HepG2 (cell line): ENCODE measurements around the gene POTEE. TPM values are rescaled to one million over a fixed set of nuclear protein-coding genes. Genes with fewer than 3 reads are reported as not detected.
"Not testable (repeated sequence)": the region's sequence is repeated elsewhere in the genome, so short reads cannot be mapped to it uniquely, and the experiment has no call there.

Experiments used
- ATAC-seq: fragments of 200-7000 bp; cut with Tn5 transposase; 3 replicates; pipeline ENCODE4 v1.9.1; 2020; ENCODE audit warnings: mild to moderate bottlenecking, moderate library complexity
- BruUV-seq: library from RNA; stranded (reverse); fragments of 400-500 nt; replicated peaks from 2 replicates; lab custom pipeline; 2021; lab: Mats Ljungman, UMichigan
- CTCF ChIA-PET: fragments of 300-600 bp; formaldehyde crosslinking; extraction: SDS; loops from one replicate; lab custom pipeline; 2021; ENCODE audit warnings: low total read pairs, inconsistent platforms, low intra/inter-chr PET ratio; lab: Yijun Ruan, JAX
- POLR2A ChIA-PET: fragments of 350-600 bp; sonication (Branson Sonifier 250); formaldehyde crosslinking; loops from one replicate; lab custom pipeline; 2020; ENCODE audit warnings: antibody characterized with exemption, inconsistent platforms; lab: Yijun Ruan, JAX
- DNase-seq: peaks from one replicate; pipeline ENCODE4 v3.0.0-alpha.2; 2015; ENCODE audit warnings: low spot score
- FAIRE-seq: peaks from 3 replicates; lab custom pipeline; 2011; peaks lifted over from hg19 to GRCh38; lab: Jason Lieb, UNC
- H2AFZ ChIP-seq: one replicate; pipeline ENCODE4 v1.6.1; 2011; ENCODE audit warnings: low read length, inconsistent platforms
- H3K27ac ChIP-seq: fragments of 300-600 bp; 3 replicates; pipeline ENCODE4 v1.8.0; 2011; ENCODE audit warnings: mixed run types, mild to moderate bottlenecking, mixed read lengths, low read length, inconsistent platforms; ENCODE audit not compliant: insufficient read depth; ENCODE audit errors: extremely low read length
- H3K27me3 ChIP-seq, 2 experiments: fragments of 200-600 bp in 1 of 2; 2 replicates in 1 of 2; 3 replicates in 1 of 2; pipeline versions ENCODE4 v1.6.0 to v1.8.0; 2011; ENCODE audit warnings: low read length in 2 of 2, mild to moderate bottlenecking in 2 of 2, moderate library complexity in 2 of 2, inconsistent platforms in 1 of 2; ENCODE audit not compliant: insufficient read depth in 2 of 2, control insufficient read depth in 1 of 2
- H3K36me3 ChIP-seq, 2 experiments: fragments of 200-600 bp in 1 of 2; replicated peaks in 1 of 2; 2 replicates in 1 of 2; 3 replicates in 1 of 2; pipeline versions ENCODE4 v1.5.1 to v1.8.0; 2011; ENCODE audit warnings: low read length in 2 of 2, inconsistent platforms in 1 of 2; ENCODE audit not compliant: insufficient read depth in 2 of 2, control insufficient read depth in 1 of 2
- H3K4me1 ChIP-seq: 2 replicates; pipeline ENCODE4 v1.5.1; 2012; ENCODE audit warnings: low read length, inconsistent platforms; ENCODE audit not compliant: insufficient read depth
- H3K4me2 ChIP-seq: 2 replicates; pipeline ENCODE4 v1.6.0; 2011; ENCODE audit warnings: low read depth, low read length, inconsistent platforms
- H3K4me3 ChIP-seq, 3 experiments: fragments of 200-600 bp in 1 of 3; sonication (generic), shearing (Covaris generic) in 1 of 3; replicated peaks in 1 of 3; 2 replicates each; pipeline ENCODE4 v1.5.1; 2011 to 2016; ENCODE audit warnings: low read length in 3 of 3, inconsistent platforms in 2 of 3, low read depth in 2 of 3, mild to moderate bottlenecking in 2 of 3, control low read depth in 1 of 3, mixed read lengths in 1 of 3; ENCODE audit not compliant: insufficient read depth in 1 of 3
- H3K79me2 ChIP-seq: one replicate; pipeline ENCODE4 v1.6.1; 2011; ENCODE audit warnings: low read length, inconsistent platforms; ENCODE audit not compliant: insufficient read depth
- H3K9ac ChIP-seq: 2 replicates; pipeline ENCODE4 v1.6.0; 2011; ENCODE audit warnings: mild to moderate bottlenecking, low read depth, low read length, inconsistent platforms; ENCODE audit not compliant: insufficient read depth
- H3K9me3 ChIP-seq: 2 replicates; pipeline ENCODE4 v1.5.1; 2012; ENCODE audit warnings: mild to moderate bottlenecking, low read length
- H4K20me1 ChIP-seq: 2 replicates; pipeline ENCODE4 v1.6.0; 2011; ENCODE audit warnings: inconsistent platforms, mild to moderate bottlenecking, low read length, moderate library complexity; ENCODE audit not compliant: insufficient read depth
- WGBS: methylation state at CpG from one replicate; pipeline ENCODE4 v1.1.6; 2017; ENCODE audit warnings: low lambda C conversion rate; 5-methylcytosine and 5-hydroxymethylcytosine counted together
- in situ Hi-C: cut with HindIII; loops from 2 replicates; pipeline ENCODE4 v1.10.0; 2017; ENCODE audit warnings: low pct_unique_long_range_greater_than_20kb; ENCODE audit not compliant: extremely low pct_ligation_motif_present
- intact Hi-C: fragments of 100-400 bp; cut with micrococcal nuclease; formaldehyde crosslinking; loops from one replicate; pipeline ENCODE4 v1.10.0; 2022; ENCODE audit not compliant: unreplicated experiment
- polyA plus RNA-seq, 8 experiments: library from polyadenylated mRNA; depleted of rRNA in 3 of 8; stranded (reverse) in 7 of 8; unstranded in 1 of 8; fragments of >200 nt; fragmentation: Illumina TruSeq in 4 of 8; extraction: Trizol in 4 of 8; gene quantifications; 2 replicates each; pipeline versions ENCODE4 v1.2.1 to v1.2.3, GENCODE V29; 2011 to 2016; ENCODE audit warnings: low read depth in 4 of 8, missing spikeins in 1 of 8, mixed read lengths in 1 of 8; ENCODE audit not compliant: insufficient read depth in 1 of 8
- total RNA-seq, 5 experiments: library from RNA; depleted of rRNA; stranded (reverse); fragments of >200 nt; fragmentation: Illumina TruSeq; extraction: Trizol; gene quantifications; 2 replicates each; pipeline ENCODE4 v1.2.3, GENCODE V29; 2016; ENCODE audit warnings: low read depth in 1 of 5

The POTEE gene
- total and polyA plus RNA-seq, 2 of the 13 experiments (the other 11 are each of a cell fraction or from before 2014, with no cell fraction given) = 0.38 to 1.9 TPM

- H3K4me2 ChIP-seq, H4K20me1 ChIP-seq, DNase-seq, ATAC-seq, FAIRE-seq, H3K27ac ChIP-seq, H3K9ac ChIP-seq, H2AFZ ChIP-seq, in situ Hi-C loops, BruUV-seq, H3K4me3 ChIP-seq, intact Hi-C loops, H3K9me3 ChIP-seq, H3K4me1 ChIP-seq, POLR2A ChIA-PET, H3K79me2 ChIP-seq, CTCF ChIA-PET, H3K36me3 ChIP-seq: not testable (repeated sequence)
- H3K27me3 ChIP-seq = peaks cover 0 to 18% of the 10 kb centered on the region in 2 experiments; a peak in 2 of 5 replicates
- 3% methylated on average over 10 of the region's 10 CpGs for WGBS
These were observed 31.3 kb upstream of the POTEE start for GRCh38 chr2:131178050-131178449.

DNA sequence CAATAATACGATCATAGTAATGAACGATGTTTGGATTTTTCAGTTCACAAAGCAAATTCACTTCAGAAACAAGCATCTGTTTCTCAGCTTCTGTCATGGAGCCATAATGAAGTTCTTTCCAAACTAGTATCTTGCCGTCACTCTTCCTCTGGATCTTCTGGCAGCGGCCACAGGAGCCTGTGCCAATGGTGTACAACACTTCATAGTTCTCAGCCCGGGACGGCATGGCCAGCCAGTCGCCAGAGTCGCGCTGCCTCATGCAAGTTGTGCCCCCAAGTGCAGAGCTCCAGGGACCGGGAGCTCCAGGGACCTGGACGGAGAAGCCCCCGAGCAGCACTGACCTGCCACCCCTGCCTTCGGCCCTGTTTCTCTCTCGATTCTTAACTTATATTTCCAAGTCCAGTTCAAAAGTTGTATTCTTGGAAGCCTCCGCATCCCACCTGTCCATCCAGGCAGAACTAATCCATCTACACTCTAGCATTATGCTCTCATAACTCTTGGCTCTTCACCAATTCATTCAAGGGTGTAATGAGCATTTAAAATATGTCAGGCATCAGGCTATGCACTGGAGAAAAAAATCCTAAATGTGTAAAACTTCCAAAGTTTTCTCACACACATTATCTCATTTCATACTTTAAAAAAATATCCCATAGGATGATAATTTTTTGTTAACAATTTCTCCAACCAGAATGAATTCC lies 30.5 kb upstream of the POTEE start:
- WGBS = 25% methylated on average over 15 of the region's 15 CpGs
- H3K36me3 ChIP-seq, H3K27ac ChIP-seq, H2AFZ ChIP-seq, POLR2A ChIA-PET, in situ Hi-C loops, H3K4me3 ChIP-seq, H3K9me3 ChIP-seq, FAIRE-seq, BruUV-seq, H3K79me2 ChIP-seq, H3K4me1 ChIP-seq, H3K4me2 ChIP-seq, DNase-seq, intact Hi-C loops, H3K9ac ChIP-seq, H4K20me1 ChIP-seq, CTCF ChIA-PET, ATAC-seq: not testable (repeated sequence)
- H3K27me3 ChIP-seq = peaks cover 0 to 15% of the 10 kb centered on the region in 2 experiments; a peak in 2 of 5 replicates

GRCh38 chr2:131181451-131181850 lies 27.9 kb upstream of the POTEE start:
- H3K4me1 ChIP-seq, H3K79me2 ChIP-seq, H2AFZ ChIP-seq, POLR2A ChIA-PET, H3K4me3 ChIP-seq, DNase-seq, ATAC-seq, intact Hi-C loops, H3K9me3 ChIP-seq, H4K20me1 ChIP-seq, BruUV-seq, CTCF ChIA-PET, H3K27ac ChIP-seq, H3K9ac ChIP-seq, FAIRE-seq, in situ Hi-C loops, H3K36me3 ChIP-seq, H3K4me2 ChIP-seq: not testable (repeated sequence)
- 17% methylated on average over 4 of the region's 4 CpGs for WGBS
- peaks cover 0 to 11% of the 10 kb centered on the region in 2 experiments; a peak in 2 of 5 replicates for H3K27me3 ChIP-seq

GRCh38 chr2:131193421-131193820 lies 15.9 kb upstream of the POTEE start:
- not testable (repeated sequence) for FAIRE-seq

More at GRCh38 chr2:131193421-131193820, 15.9 kb upstream of the POTEE start:
- intact Hi-C loops, H3K4me2 ChIP-seq, H3K27me3 ChIP-seq, BruUV-seq, H3K27ac ChIP-seq, H3K9ac ChIP-seq, in situ Hi-C loops, H2AFZ ChIP-seq, H4K20me1 ChIP-seq, CTCF ChIA-PET, ATAC-seq, POLR2A ChIA-PET, H3K79me2 ChIP-seq, H3K4me3 ChIP-seq, DNase-seq, H3K36me3 ChIP-seq, H3K9me3 ChIP-seq, H3K4me1 ChIP-seq: not testable (repeated sequence)
- 0% methylated on average over 3 of the region's 3 CpGs for WGBS
